ENCODE results near the gene MAN1A2.

MAN1A2 gene

GRCh38 chr1:117575586-117576225 lies 208.5 kb downstream of the MAN1A2 start:
- DNase-seq (ENCODE audit: low spot score) = peak; percentile 46

GRCh38 chr1:117576236-117576635 lies 209.0 kb downstream of the MAN1A2 start:
- DNase-seq (ENCODE audit: low spot score) = peak; percentile 14

DNA sequence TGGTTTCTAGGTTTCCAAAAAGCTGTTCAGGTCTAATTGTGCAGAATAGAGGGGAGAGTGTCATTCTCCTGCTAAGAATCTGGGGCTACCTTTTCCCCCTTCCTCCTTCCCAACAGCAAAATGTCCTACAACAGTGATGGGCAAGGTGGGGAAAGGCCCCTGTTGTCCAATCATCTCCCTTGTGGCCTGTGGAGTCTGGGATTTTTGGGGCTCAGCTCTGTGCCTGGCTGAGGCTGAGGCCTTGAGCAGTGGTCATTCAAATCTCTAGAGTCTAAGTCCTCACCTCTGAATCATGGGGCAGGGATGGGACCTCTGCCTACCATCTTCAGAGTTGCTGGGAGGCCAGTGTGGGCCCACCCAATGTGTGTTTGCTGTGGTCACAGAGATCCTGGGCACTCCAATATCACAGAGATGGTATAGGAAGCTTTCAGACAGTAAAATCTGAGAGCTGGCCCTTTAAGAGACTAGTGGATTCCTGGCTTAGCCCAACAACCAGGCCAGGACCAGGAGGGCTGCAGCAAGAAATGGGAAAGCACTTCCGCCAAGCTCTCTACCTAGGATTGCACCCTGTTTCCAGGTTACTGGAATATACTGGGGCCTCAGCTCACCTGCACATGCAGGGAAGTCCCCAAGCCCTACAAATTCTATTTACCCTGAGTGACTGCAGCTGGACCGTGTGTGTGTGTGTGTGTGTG lies 210.1 kb downstream of the MAN1A2 start:
- DNase-seq (ENCODE audit: low spot score) = peak; percentile 52

GRCh38 chr1:117578466-117578865 lies 211.2 kb downstream of the MAN1A2 start:
- DNase-seq (ENCODE audit: low spot score) = peak; percentile 1

All from left forelimb (tissue), 1 donor.